Measurements from ENCODE around the gene ZNF550. TPM values are rescaled to one million over a fixed set of nuclear protein-coding genes. Genes with fewer than 3 reads are reported as not detected.
A peak's percentile ranks its signal among the peaks of the same experiment; 100 is the strongest.
"Not testable (repeated sequence)": the region's sequence is repeated elsewhere in the genome, so short reads cannot be mapped to it uniquely, and the experiment has no call there.

The ZNF550 gene
- total and polyA plus RNA-seq, 2 experiments from 2014 or later = 3.5 to 7.3 TPM

DNA sequence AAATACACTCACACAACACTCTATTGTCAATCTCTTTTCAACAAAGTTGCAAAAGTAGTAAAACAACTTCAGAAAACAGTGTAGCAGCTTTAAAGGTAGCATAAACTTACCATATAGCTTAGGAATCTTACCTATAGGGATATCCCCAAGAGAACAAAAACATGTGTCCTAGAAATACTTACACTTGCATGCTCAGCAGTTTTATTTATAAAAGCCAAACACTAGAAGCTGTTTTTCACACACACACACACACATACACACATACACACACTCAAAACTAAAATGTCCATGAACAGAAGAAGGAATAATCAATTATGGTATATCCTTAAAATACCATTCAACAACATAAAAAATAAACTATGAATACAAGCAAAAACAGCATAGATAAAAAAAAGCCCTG, 48.2 kb downstream of the ZNF550 start:
- Histone ChIP-seq H3K4me1 (ENCODE audit: insufficient read depth) (no peaks in the 10 kb centered on the region), H4K20me1 (ENCODE audit: insufficient read depth) (no peaks in the 10 kb centered on the region), H3K79me2 (ENCODE audit: insufficient read depth) (no peaks in the 10 kb centered on the region), H3K27ac (no peak overlapping the region), H3K9ac (no peak overlapping the region), H3F3A (ENCODE audit: insufficient read depth) (peaks cover 17% of the 10 kb centered on the region), H3K9me2 (ENCODE audit: insufficient read depth) (no peaks in the 10 kb centered on the region), H2AFZ (no peak overlapping the region), H3K36me3 (ENCODE audit: low read depth) (peaks cover 72% of the 10 kb centered on the region), H3K4me2 (ENCODE audit: unreplicated experiment) (no peak overlapping the region), H3K4me3 (no peak overlapping the region), H3K9me3 (ENCODE audit: low read depth) (no peaks in the 10 kb centered on the region), H3K27me3 (replicated peaks; ENCODE audit: insufficient read depth) (no peaks in the 10 kb centered on the region)
- TF ChIP-seq EZH2phosphoT487 (IDR thresholded peaks at IDR 0.05; ENCODE audit: insufficient read depth, low read depth) (no peak), EZH2 (IDR thresholded peaks at IDR 0.05; ENCODE audit: insufficient read depth, poor library complexity, severe bottlenecking) (no peak)
- no peak for DNase-seq
- in situ Hi-C loops (cut with MboI) = no loop called here

GRCh38 chr19:57506163-57506562, 53.5 kb downstream of the ZNF550 start:
- in situ Hi-C loops (cut with MboI) = no loop called here
- Histone ChIP-seq H3K9me2 (ENCODE audit: insufficient read depth) (no peaks in the 10 kb centered on the region), H3K36me3 (ENCODE audit: low read depth) (peaks cover 54% of the 10 kb centered on the region), H3K9me3 (ENCODE audit: low read depth) (no peaks in the 10 kb centered on the region), H2AFZ (no peak overlapping the region), H3K9ac (no peak overlapping the region), H3K4me2 (ENCODE audit: unreplicated experiment) (no peak overlapping the region), H3K27ac (no peak overlapping the region), H3K27me3 (replicated peaks; ENCODE audit: insufficient read depth) (no peaks in the 10 kb centered on the region), H3K4me1 (ENCODE audit: insufficient read depth) (peaks cover 3% of the 10 kb centered on the region; the same call in 1 of the 2 replicates), H3K4me3 (no peak overlapping the region), H3F3A (ENCODE audit: insufficient read depth) (peaks cover 14% of the 10 kb centered on the region), H4K20me1 (ENCODE audit: insufficient read depth) (no peaks in the 10 kb centered on the region), H3K79me2 (ENCODE audit: insufficient read depth) (peaks cover 35% of the 10 kb centered on the region)
- no peak for DNase-seq
- 95 to 98% methylated on average over 4 of the region's 4 CpGs for WGBS, 2 experiments (ENCODE audit: low coverage in 1 of 2, low lambda C conversion rate in 2 of 2, missing lambda C conversion rate in 2 of 2)
- no peak for TF ChIP-seq EZH2 (IDR thresholded peaks at IDR 0.05; ENCODE audit: insufficient read depth, poor library complexity, severe bottlenecking)
- no peak for TF ChIP-seq EZH2phosphoT487 (IDR thresholded peaks at IDR 0.05; ENCODE audit: insufficient read depth, low read depth)

DNA sequence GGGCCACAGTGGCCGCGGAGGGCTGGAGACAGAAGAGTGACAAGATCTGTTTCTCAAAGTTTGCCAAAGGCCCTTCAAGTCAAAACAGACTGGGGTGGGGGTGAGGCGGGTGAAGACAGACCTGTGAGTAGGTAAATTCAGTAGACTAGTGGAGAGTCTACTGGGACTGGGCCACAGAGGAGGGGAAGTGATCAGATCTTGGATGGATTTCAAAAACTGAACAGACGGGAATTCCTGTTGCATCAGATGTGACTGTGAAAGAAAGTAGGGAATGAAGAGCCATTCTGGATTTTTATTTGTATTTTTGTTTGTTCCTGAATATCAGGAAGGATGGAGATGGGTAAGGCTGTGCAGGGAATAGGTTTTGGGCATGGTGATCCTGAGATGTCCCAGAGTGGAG, 59.3 kb downstream of the ZNF550 start:
- H4K20me1 ChIP-seq (ENCODE audit: insufficient read depth); H3K4me1 ChIP-seq (ENCODE audit: insufficient read depth); H3K36me3 ChIP-seq (ENCODE audit: low read depth); in situ Hi-C loops (cut with MboI); H3K9me2 ChIP-seq (ENCODE audit: insufficient read depth); H3K27me3 ChIP-seq (replicated peaks; ENCODE audit: insufficient read depth); H3K9me3 ChIP-seq (ENCODE audit: low read depth): not testable (repeated sequence)
- 2 to 8% methylated on average over 1 to 2 of the region's 4 CpGs for WGBS, 2 experiments (ENCODE audit: low coverage in 1 of 2, low lambda C conversion rate in 2 of 2, missing lambda C conversion rate in 2 of 2)
- peaks cover 19% of the 10 kb centered on the region for H3F3A ChIP-seq (ENCODE audit: insufficient read depth)
- H2AFZ ChIP-seq = peak overlapping the region; percentile 58
- peak overlapping the region; percentile 98 for H3K4me2 ChIP-seq (ENCODE audit: unreplicated experiment)
- H3K4me3 ChIP-seq = peak overlapping the region; percentile 89
- H3K79me2 ChIP-seq (ENCODE audit: insufficient read depth) = peaks cover 47% of the 10 kb centered on the region
- peak overlapping the region; percentile 73 for H3K27ac ChIP-seq
- peak overlapping the region; percentile 94 for H3K9ac ChIP-seq
- peak; percentile 66 for DNase-seq

DNA sequence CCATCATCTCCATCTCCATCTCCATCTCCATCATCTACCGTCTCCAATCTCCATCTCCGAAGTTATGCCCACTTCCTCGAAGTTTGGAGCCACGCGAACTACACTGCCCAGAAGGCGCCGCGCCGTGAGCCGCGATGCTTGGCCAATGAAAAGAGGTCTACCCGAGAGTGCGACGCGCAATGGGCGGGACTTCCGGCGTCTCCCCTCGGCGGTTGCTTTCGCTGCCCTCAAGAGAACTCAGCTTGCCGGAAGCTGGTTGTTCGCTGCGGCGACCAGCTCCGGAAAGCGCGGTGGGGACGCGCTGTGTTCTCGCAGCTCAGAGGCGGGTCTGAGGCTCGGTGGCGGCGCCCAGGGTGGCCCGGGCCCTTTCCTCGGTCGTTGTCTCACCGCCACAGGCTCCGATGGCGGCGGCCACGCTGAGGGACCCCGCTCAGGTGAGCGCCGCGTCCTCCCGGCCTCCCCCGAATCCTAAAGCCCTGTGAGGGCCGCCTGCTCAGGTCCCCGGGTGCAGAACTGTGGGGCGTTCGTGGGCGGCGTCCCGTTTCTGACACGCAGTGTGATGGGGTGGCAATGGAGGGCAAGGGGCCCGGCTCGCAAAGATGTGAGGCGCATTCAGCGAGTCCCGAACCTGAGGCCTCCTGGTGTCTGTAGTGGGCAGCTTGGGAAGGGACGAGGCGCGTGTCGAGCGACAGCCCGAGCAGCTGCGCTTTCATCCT, 59.8 kb downstream of the ZNF550 start, which contains the start of gene ZNF773:
Gene ZNF773 (plus strand): TSS at position 259 of the 716 bp plus-strand sequence. CDS start 143 bp downstream, at position 402.
- in situ Hi-C loops (cut with MboI); H3K9me3 ChIP-seq (ENCODE audit: low read depth); H3K4me1 ChIP-seq (ENCODE audit: insufficient read depth); H3K36me3 ChIP-seq (ENCODE audit: low read depth); H3K27me3 ChIP-seq (replicated peaks; ENCODE audit: insufficient read depth); H3K9me2 ChIP-seq (ENCODE audit: insufficient read depth); H4K20me1 ChIP-seq (ENCODE audit: insufficient read depth): not testable (repeated sequence)
- H3K9ac ChIP-seq = peak within 1 kb of the TSS; percentile 94
- peak; percentile 99 for DNase-seq
- 1 to 2% methylated on average over 39 to 55 of the region's 69 CpGs for WGBS, 2 experiments (ENCODE audit: low coverage in 1 of 2, low lambda C conversion rate in 2 of 2, missing lambda C conversion rate in 2 of 2)
- peak within 1 kb of the TSS; percentile 98 for H3K4me2 ChIP-seq (ENCODE audit: unreplicated experiment)
- H3K27ac ChIP-seq = peak within 1 kb of the TSS; percentile 81
- peak within 1 kb of the TSS; percentile 72 for H2AFZ ChIP-seq
- peak within 1 kb of the TSS; percentile 89 for H3K4me3 ChIP-seq
- peaks cover 19% of the 10 kb centered on the region for H3F3A ChIP-seq (ENCODE audit: insufficient read depth)
- H3K79me2 ChIP-seq (ENCODE audit: insufficient read depth) = peaks cover 47% of the 10 kb centered on the region

DNA sequence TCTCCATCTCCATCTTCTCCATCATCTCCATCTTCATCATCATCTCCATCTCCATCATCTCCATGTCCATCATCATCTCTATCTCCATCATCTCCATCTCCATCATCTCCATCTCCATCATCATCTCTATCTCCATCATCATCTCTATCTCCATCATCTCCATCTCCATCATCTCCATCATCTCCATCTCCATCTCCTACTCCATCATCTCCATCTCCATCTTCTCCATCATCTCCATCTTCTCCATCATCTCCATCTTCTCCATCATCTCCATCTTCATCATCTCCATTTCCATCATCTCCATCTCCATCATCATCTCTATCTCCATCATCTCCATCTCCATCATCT, 60.4 kb downstream of the ZNF550 start:
- H4K20me1 ChIP-seq (ENCODE audit: insufficient read depth); H3K9ac ChIP-seq; H2AFZ ChIP-seq; H3K9me2 ChIP-seq (ENCODE audit: insufficient read depth); H3K36me3 ChIP-seq (ENCODE audit: low read depth); in situ Hi-C loops (cut with MboI); H3K27me3 ChIP-seq (replicated peaks; ENCODE audit: insufficient read depth); H3K4me2 ChIP-seq (ENCODE audit: unreplicated experiment); H3K4me3 ChIP-seq; H3K27ac ChIP-seq; DNase-seq; H3K4me1 ChIP-seq (ENCODE audit: insufficient read depth); H3K9me3 ChIP-seq (ENCODE audit: low read depth): not testable (repeated sequence)
- Histone ChIP-seq H3K79me2 (ENCODE audit: insufficient read depth) (peaks cover 44% of the 10 kb centered on the region), H3F3A (ENCODE audit: insufficient read depth) (peaks cover 19% of the 10 kb centered on the region)

DNA sequence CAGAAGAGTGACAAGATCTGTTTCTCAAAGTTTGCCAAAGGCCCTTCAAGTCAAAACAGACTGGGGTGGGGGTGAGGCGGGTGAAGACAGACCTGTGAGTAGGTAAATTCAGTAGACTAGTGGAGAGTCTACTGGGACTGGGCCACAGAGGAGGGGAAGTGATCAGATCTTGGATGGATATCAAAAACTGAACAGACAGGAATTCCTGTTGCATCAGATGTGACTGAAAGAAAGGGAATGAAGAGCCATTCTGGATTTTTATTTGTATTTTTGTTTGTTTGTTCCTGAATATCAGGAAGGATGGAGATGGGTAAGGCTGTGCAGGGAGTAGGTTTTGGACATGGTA, 71.4 kb downstream of the ZNF550 start:
- H3K27me3 ChIP-seq (replicated peaks; ENCODE audit: insufficient read depth); H3K27ac ChIP-seq; H3K9me3 ChIP-seq (ENCODE audit: low read depth); H3K4me1 ChIP-seq (ENCODE audit: insufficient read depth); H4K20me1 ChIP-seq (ENCODE audit: insufficient read depth); H3K9me2 ChIP-seq (ENCODE audit: insufficient read depth); in situ Hi-C loops (cut with MboI); H3F3A ChIP-seq (ENCODE audit: insufficient read depth): not testable (repeated sequence)
- DNase-seq = peak; percentile 62
- Histone ChIP-seq H2AFZ (peak overlapping the region; percentile 81), H3K9ac (peak overlapping the region; percentile 75), H3K79me2 (ENCODE audit: insufficient read depth) (peaks cover 31% of the 10 kb centered on the region), H3K36me3 (ENCODE audit: low read depth) (peaks cover 19% of the 10 kb centered on the region; the same call in 1 of the 2 replicates), H3K4me2 (ENCODE audit: unreplicated experiment) (peak overlapping the region; percentile 89), H3K4me3 (peak overlapping the region; percentile 73)
- 0% methylated on average over 1 of the region's 1 CpG for WGBS, 2 experiments (ENCODE audit: low coverage in 1 of 2, low lambda C conversion rate in 2 of 2, missing lambda C conversion rate in 2 of 2)

DNA sequence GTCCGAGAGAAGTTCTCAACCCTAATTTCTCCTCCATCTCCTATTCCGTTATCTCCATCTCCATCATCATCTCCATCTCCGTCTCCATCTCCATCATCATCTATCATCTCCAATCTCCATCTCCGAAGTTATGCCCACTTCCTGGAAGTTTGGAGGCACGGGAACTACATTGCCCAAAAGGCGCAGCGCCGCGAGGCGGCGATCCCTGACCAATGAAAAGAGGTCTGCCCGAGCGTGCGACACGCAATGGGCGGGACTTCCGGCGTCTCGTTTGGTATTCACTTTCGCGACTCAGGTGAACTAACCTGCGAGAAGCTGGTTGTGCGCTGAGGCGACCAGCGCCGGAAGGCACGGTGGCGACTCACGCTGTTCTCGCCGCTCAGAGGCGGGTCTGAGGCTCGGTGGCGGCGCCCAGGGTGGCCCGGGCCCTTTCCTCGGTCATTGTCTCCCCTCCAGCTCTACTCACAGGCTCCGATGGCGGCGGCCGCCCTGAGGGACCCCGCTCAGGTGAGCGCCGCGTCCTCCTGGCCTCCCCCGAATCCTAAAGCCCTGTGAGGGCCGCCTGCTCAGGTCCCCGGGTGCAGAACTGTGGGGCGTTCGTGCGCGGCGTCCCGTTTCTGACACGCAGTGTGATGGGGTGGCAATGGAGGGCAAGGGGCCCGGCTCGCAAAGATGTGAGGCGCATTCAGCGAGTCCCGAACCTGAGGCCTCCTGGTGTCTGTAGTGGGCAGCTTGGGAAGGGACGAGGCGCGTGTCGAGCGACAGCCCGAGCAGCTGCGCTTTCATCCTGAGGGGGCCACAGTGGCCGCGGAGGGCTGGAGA, 72.0 kb downstream of the ZNF550 start, which contains the start of gene ZNF419:
Gene ZNF419 (plus strand): TSS at position 274 of the 822 bp plus-strand sequence. CDS start 201 bp downstream, at position 475.
- H3K9me2 ChIP-seq (ENCODE audit: insufficient read depth); H3F3A ChIP-seq (ENCODE audit: insufficient read depth); H4K20me1 ChIP-seq (ENCODE audit: insufficient read depth); H3K9me3 ChIP-seq (ENCODE audit: low read depth); H3K4me1 ChIP-seq (ENCODE audit: insufficient read depth); in situ Hi-C loops (cut with MboI); H3K27me3 ChIP-seq (replicated peaks; ENCODE audit: insufficient read depth): not testable (repeated sequence)
- DNase-seq = peak; percentile 95
- WGBS, 2 experiments (ENCODE audit: low coverage in 1 of 2, low lambda C conversion rate in 2 of 2, missing lambda C conversion rate in 2 of 2) = 1 to 2% methylated on average over 49 to 55 of the region's 69 CpGs
- Histone ChIP-seq H3K27ac (peak within 1 kb of the TSS; percentile 21; the same call in 1 of the 2 replicates), H3K9ac (peak within 1 kb of the TSS; percentile 93), H3K36me3 (ENCODE audit: low read depth) (peaks cover 16% of the 10 kb centered on the region; the same call in 1 of the 2 replicates), H2AFZ (peak within 1 kb of the TSS; percentile 95), H3K4me3 (peak within 1 kb of the TSS; percentile 100), H3K79me2 (ENCODE audit: insufficient read depth) (peaks cover 31% of the 10 kb centered on the region), H3K4me2 (ENCODE audit: unreplicated experiment) (peak within 1 kb of the TSS; percentile 89)
